Endodermal cell (in vitro differentiated cells): Measurements from ENCODE around the gene INTS6. TPM values are rescaled to one million over a fixed set of nuclear protein-coding genes. Genes with fewer than 3 reads are reported as not detected.
A peak's percentile ranks its signal among the peaks of the same experiment; 100 is the strongest.

Experiments used
- DNase-seq: peaks from one replicate; pipeline ENCODE4 v3.0.0-alpha.2; 2017
- H3K27ac ChIP-seq: 2 replicates; pipeline ENCODE4 v1.5.1; 2013; ENCODE audit warnings: mild to moderate bottlenecking, low read depth, low read length, moderate library complexity
- H3K27me3 ChIP-seq: 2 replicates; pipeline ENCODE4 v1.6.1; 2013; ENCODE audit warnings: mild to moderate bottlenecking, low read length, moderate library complexity; ENCODE audit not compliant: insufficient read depth, control insufficient read depth, poor library complexity, severe bottlenecking
- H3K36me3 ChIP-seq: 2 replicates; pipeline ENCODE4 v1.7.0; 2013; ENCODE audit warnings: mild to moderate bottlenecking, low read length, moderate library complexity; ENCODE audit not compliant: control insufficient read depth, insufficient read depth
- H3K4me1 ChIP-seq: one replicate; pipeline ENCODE4 v1.7.0; 2013; ENCODE audit warnings: low read length; ENCODE audit not compliant: control insufficient read depth, insufficient read depth
- H3K4me3 ChIP-seq: 2 replicates; pipeline ENCODE4 v1.5.1; 2013; ENCODE audit warnings: mild to moderate bottlenecking, low read length, moderate library complexity
- H3K9ac ChIP-seq: 2 replicates; pipeline ENCODE4 v1.6.1; 2013; ENCODE audit warnings: mild to moderate bottlenecking, low read length, moderate library complexity; ENCODE audit not compliant: poor library complexity, severe bottlenecking; ENCODE audit errors: extremely low read depth
- H3K9me3 ChIP-seq: 2 replicates; pipeline ENCODE4 v1.6.1; 2013; ENCODE audit warnings: mild to moderate bottlenecking, low read length, moderate library complexity; ENCODE audit not compliant: control insufficient read depth
- H3K27ac Mint-ChIP-seq: 2 replicates; pipeline ENCODE4 v1.8.0; 2020; ENCODE audit warnings: mixed read lengths
- H3K27me3 Mint-ChIP-seq: 2 replicates; pipeline ENCODE4 v1.8.0; 2021; ENCODE audit warnings: mild to moderate bottlenecking, mixed read lengths; ENCODE audit not compliant: insufficient read depth
- H3K36me3 Mint-ChIP-seq: 2 replicates; pipeline ENCODE4 v1.8.0; 2020; ENCODE audit warnings: low read depth, mixed read lengths
- H3K4me1 Mint-ChIP-seq: 2 replicates; pipeline ENCODE4 v1.8.0; 2020; ENCODE audit warnings: mixed read lengths
- H3K4me3 Mint-ChIP-seq: 2 replicates; pipeline ENCODE4 v1.8.0; 2020; ENCODE audit warnings: mild to moderate bottlenecking, moderate library complexity, mixed read lengths
- H3K9me3 Mint-ChIP-seq: 2 replicates; pipeline ENCODE4 v1.8.0; 2020; ENCODE audit warnings: mild to moderate bottlenecking, mixed read lengths
- WGBS, 2 experiments: methylation state at CpG; one replicate each; pipeline versions ENCODE4 v1.1.5 to v1.1.7; 2013; ENCODE audit warnings: missing lambda C conversion rate in 2 of 2, mixed read lengths in 1 of 2; ENCODE audit not compliant: insufficient coverage in 1 of 2, insufficient read length in 1 of 2; 5-methylcytosine and 5-hydroxymethylcytosine counted together
- total RNA-seq, 2 donors: library from RNA; stranded (reverse); fragmentation: NEBNext Ultra II Directional in 1 of 2; extraction: Animal tissue kit (Norgen Biotek cat#: 25700) in 1 of 2; gene quantifications; 2 replicates in 1 of 2; 3 replicates in 1 of 2; pipeline ENCODE4 v1.2.1, GENCODE V29; 2021
- TF ChIP-seq, protein P1 (sequence below): fragments of 200-600 bp; sonication (generic); conservative IDR thresholded peaks from 2 replicates; pipeline ENCODE4 v1.5.0; 2021; ENCODE audit warnings: antibody characterized with exemption, mild to moderate bottlenecking

Gene INTS6
- total RNA-seq, 2 donors from 2014 or later = 42.4 to 62.1 TPM

DNA sequence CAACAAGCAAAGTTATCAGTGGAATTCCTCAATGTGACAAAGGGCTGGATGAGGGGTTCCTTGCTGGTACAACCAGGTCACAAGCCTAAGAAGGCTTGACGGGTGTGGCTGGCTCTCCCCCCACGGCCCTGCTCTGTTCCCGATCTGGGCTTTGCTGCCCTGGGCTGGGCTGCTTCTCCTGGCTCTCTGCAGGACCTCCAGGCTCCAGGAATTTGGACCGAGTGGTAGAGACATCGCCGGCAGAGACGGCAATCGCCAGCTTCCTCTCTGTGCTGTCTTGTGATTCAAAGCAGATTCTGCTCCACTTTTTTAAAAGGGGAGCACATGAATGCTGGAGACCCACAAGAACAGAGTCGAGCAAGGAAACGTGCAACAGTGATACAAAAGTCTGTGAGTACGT lies 113.5 kb downstream of the INTS6 start, which contains the start of gene SERPINE3:
Gene SERPINE3, plus strand, starts transcription at position 338 of the 400 bp plus-strand sequence. CDS start 1,401 bp downstream, outside the sequence.
- no peaks in the 10 kb centered on the region for H3K27me3 Mint-ChIP-seq
- no peak within 1 kb of the TSS for H3K9ac ChIP-seq
- H3K4me1 Mint-ChIP-seq = peaks cover 4% of the 10 kb centered on the region
- TF ChIP-seq, protein P1, sequence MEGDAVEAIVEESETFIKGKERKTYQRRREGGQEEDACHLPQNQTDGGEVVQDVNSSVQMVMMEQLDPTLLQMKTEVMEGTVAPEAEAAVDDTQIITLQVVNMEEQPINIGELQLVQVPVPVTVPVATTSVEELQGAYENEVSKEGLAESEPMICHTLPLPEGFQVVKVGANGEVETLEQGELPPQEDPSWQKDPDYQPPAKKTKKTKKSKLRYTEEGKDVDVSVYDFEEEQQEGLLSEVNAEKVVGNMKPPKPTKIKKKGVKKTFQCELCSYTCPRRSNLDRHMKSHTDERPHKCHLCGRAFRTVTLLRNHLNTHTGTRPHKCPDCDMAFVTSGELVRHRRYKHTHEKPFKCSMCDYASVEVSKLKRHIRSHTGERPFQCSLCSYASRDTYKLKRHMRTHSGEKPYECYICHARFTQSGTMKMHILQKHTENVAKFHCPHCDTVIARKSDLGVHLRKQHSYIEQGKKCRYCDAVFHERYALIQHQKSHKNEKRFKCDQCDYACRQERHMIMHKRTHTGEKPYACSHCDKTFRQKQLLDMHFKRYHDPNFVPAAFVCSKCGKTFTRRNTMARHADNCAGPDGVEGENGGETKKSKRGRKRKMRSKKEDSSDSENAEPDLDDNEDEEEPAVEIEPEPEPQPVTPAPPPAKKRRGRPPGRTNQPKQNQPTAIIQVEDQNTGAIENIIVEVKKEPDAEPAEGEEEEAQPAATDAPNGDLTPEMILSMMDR = no peak
- no peaks in the 10 kb centered on the region for H3K36me3 ChIP-seq
- no peak within 1 kb of the TSS for H3K4me3 Mint-ChIP-seq
- H3K9me3 Mint-ChIP-seq = no peaks in the 10 kb centered on the region
- no peaks in the 10 kb centered on the region for H3K9me3 ChIP-seq
- no peaks in the 10 kb centered on the region for H3K4me1 ChIP-seq
- no peaks in the 10 kb centered on the region for H3K36me3 Mint-ChIP-seq
- H3K27ac Mint-ChIP-seq = no peak within 1 kb of the TSS
- peak; percentile 42 for DNase-seq
- no peak within 1 kb of the TSS for H3K27ac ChIP-seq
- H3K27me3 ChIP-seq = no peaks in the 10 kb centered on the region
- H3K4me3 ChIP-seq = no peak within 1 kb of the TSS
- 84 to 86% methylated on average over 11 of the region's 11 CpGs for WGBS, 2 experiments

DNA sequence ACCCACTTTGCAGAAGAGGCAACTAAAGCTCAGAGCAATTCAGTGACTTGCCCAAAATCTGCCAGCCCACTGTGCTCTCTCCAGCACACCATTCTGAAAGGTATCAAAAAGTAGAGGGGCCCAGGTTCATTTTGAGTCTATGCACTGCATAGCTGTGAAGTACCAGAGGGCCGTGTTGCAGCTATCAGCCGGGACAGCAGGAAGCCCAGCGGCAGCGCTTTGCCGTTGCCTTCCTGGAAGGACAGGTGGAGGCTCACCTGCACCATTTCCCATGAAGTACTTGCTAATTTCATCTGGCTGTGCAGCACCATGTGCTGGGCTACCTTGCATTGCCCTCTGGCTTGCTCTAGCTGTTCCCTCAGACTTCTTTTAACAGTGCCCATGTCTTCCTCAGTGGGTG lies 116.1 kb downstream of the INTS6 start:
- Histone ChIP-seq H3K4me1 (no peaks in the 10 kb centered on the region), H3K9me3 (no peaks in the 10 kb centered on the region), H3K4me3 (no peak overlapping the region), H3K36me3 (no peaks in the 10 kb centered on the region), H3K27ac (no peak overlapping the region), H3K27me3 (no peaks in the 10 kb centered on the region), H3K9ac (no peak overlapping the region)
- Mint-ChIP-seq H3K36me3 (no peaks in the 10 kb centered on the region), H3K27me3 (no peaks in the 10 kb centered on the region), H3K4me3 (no peak overlapping the region), H3K27ac (no peak overlapping the region), H3K9me3 (no peaks in the 10 kb centered on the region), H3K4me1 (peaks cover 4% of the 10 kb centered on the region)
- WGBS, 2 experiments = 89 to 91% methylated on average over 5 of the region's 5 CpGs
- peak; percentile 55 for DNase-seq
- TF ChIP-seq, protein P1 = no peak

DNA sequence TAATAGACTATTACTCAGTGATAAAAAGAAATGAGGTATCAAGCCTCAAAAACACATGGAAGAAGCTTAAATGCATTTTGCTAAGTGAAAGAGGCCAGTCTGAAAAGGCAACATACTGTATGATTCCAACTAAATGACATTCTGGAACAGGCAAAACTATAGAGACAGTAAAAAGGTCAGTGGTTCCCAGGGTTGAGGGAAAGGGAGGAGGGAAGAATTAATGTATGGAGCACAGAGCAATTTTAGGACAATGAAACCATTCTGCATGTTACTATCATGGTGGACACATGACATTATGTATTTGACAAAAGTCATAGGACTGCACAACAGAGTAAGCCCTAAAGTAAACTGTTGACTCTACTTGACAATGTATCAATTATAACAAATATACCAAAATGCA lies 119.0 kb downstream of the INTS6 start:
- Mint-ChIP-seq H3K27ac (no peak overlapping the region), H3K4me3 (no peak overlapping the region), H3K27me3 (peaks cover 6% of the 10 kb centered on the region), H3K36me3 (no peaks in the 10 kb centered on the region), H3K9me3 (no peaks in the 10 kb centered on the region), H3K4me1 (peaks cover 4% of the 10 kb centered on the region)
- Histone ChIP-seq H3K9ac (no peak overlapping the region), H3K4me1 (no peaks in the 10 kb centered on the region), H3K36me3 (no peaks in the 10 kb centered on the region), H3K27me3 (no peaks in the 10 kb centered on the region), H3K4me3 (no peak overlapping the region), H3K9me3 (no peaks in the 10 kb centered on the region), H3K27ac (no peak overlapping the region)
- TF ChIP-seq, protein P1 = no peak
- DNase-seq = no peak
